ENCODE data around the gene ATP6V1B1. TPM values are rescaled to one million over a fixed set of nuclear protein-coding genes. Genes with fewer than 3 reads are reported as not detected.

The ATP6V1B1 gene
- total and polyA plus RNA-seq, 2 of the 13 experiments (the other 11 are each of a cell fraction or from before 2014, with no cell fraction given) = 0.58 to 1.6 TPM

DNA sequence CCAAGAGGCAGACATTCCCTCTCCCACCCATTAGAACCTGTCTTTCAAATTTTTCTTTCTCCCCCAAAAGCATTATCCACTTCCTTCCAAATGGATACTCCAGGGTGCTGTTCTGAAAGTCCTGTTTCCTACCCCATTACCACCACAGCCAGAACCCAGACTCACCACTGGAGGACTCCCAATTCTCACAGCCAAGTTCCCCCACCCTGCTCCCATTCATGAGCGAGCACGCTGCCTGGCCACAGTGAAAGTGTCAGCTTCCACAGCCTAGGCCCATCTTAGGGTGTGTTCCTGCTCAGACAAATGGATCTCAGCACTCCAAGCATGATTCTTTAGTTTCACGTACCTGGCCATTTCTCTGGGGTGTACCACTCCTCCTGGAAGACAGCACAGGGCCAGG, 38.9 kb downstream of the ATP6V1B1 start (continued):
- TF ChIP-seq, protein P1, sequence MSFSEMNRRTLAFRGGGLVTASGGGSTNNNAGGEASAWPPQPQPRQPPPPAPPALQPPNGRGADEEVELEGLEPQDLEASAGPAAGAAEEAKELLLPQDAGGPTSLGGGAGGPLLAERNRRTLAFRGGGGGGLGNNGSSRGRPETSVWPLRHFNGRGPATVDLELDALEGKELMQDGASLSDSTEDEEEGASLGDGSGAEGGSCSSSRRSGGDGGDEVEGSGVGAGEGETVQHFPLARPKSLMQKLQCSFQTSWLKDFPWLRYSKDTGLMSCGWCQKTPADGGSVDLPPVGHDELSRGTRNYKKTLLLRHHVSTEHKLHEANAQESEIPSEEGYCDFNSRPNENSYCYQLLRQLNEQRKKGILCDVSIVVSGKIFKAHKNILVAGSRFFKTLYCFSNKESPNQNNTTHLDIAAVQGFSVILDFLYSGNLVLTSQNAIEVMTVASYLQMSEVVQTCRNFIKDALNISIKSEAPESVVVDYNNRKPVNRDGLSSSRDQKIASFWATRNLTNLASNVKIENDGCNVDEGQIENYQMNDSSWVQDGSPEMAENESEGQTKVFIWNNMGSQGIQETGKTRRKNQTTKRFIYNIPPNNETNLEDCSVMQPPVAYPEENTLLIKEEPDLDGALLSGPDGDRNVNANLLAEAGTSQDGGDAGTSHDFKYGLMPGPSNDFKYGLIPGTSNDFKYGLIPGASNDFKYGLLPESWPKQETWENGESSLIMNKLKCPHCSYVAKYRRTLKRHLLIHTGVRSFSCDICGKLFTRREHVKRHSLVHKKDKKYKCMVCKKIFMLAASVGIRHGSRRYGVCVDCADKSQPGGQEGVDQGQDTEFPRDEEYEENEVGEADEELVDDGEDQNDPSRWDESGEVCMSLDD (CRISPR knock-in tag; IDR thresholded peaks at IDR 0.05; ENCODE audit: borderline replicate concordance) = no peak
- TF ChIP-seq, protein P2, sequence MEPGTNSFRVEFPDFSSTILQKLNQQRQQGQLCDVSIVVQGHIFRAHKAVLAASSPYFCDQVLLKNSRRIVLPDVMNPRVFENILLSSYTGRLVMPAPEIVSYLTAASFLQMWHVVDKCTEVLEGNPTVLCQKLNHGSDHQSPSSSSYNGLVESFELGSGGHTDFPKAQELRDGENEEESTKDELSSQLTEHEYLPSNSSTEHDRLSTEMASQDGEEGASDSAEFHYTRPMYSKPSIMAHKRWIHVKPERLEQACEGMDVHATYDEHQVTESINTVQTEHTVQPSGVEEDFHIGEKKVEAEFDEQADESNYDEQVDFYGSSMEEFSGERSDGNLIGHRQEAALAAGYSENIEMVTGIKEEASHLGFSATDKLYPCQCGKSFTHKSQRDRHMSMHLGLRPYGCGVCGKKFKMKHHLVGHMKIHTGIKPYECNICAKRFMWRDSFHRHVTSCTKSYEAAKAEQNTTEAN (CRISPR knock-in tag; conservative IDR thresholded peaks at IDR 0.05) = no peak
- TF ChIP-seq ZNF546 (CRISPR knock-in tag; conservative IDR thresholded peaks at IDR 0.05) = no peak
- TF ChIP-seq, protein P3, sequence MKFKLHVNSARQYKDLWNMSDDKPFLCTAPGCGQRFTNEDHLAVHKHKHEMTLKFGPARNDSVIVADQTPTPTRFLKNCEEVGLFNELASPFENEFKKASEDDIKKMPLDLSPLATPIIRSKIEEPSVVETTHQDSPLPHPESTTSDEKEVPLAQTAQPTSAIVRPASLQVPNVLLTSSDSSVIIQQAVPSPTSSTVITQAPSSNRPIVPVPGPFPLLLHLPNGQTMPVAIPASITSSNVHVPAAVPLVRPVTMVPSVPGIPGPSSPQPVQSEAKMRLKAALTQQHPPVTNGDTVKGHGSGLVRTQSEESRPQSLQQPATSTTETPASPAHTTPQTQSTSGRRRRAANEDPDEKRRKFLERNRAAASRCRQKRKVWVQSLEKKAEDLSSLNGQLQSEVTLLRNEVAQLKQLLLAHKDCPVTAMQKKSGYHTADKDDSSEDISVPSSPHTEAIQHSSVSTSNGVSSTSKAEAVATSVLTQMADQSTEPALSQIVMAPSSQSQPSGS (CRISPR knock-in tag; IDR thresholded peaks at IDR 0.05) = no peak

DNA sequence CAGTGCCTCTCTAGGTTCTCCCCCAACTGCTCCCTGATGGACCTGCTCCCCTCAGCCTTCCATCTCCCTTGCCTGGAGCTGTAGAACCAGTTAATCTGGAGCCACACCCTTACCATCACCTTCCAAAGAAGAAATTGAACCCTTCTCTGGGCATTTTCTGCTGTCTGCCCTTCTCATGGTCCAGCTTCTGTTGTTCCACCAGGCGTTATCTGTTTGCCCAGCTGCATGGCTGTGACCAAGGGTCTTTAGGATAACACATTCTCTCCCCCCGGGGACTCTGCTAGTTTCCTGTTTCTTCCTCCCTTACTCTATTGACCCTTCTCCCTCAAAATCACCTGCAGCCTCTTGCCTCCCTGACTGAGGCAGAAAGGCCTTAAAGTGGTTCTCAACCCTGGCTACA, 39.5 kb downstream of the ATP6V1B1 start:
- no peaks in the 10 kb centered on the region for H3K9me3 ChIP-seq (ENCODE audit: low read length)
- H3K9ac ChIP-seq (ENCODE audit: insufficient read depth, low read depth, low read length) = no peak overlapping the region
- no peak overlapping the region for H3K27ac ChIP-seq (ENCODE audit: extremely low read length, insufficient read depth, low read length)
- no peaks in the 10 kb centered on the region for H3K36me3 ChIP-seq (replicated peaks in 1 of 2; ENCODE audit: control insufficient read depth in 1 of 2, insufficient read depth in 2 of 2, low read length in 2 of 2)
- ATAC-seq (no peak), DNase-seq (ENCODE audit: low spot score) (no peak), FAIRE-seq (no peak)
- ChIA-PET CTCF (ENCODE audit: low intra/inter-chr PET ratio, low total read pairs) (no interaction called here), POLR2A (no interaction called here)
- H3K4me1 ChIP-seq (ENCODE audit: insufficient read depth, low read length) = peaks cover 14% of the 10 kb centered on the region
- H3K4me3 ChIP-seq (replicated peaks in 1 of 3; ENCODE audit: insufficient read depth in 1 of 3, low read depth in 2 of 3, low read length in 3 of 3) = no peak overlapping the region
- H2AFZ ChIP-seq (ENCODE audit: low read length) = no peak overlapping the region
- WGBS (ENCODE audit: low lambda C conversion rate) = 18% methylated on average over 2 of the region's 2 CpGs
- no peak overlapping the region for H3K4me2 ChIP-seq (ENCODE audit: low read depth, low read length)
- no peaks in the 10 kb centered on the region for H3K27me3 ChIP-seq (ENCODE audit: control insufficient read depth in 1 of 2, insufficient read depth in 2 of 2, low read length in 2 of 2)
- intact Hi-C loops (cut with micrococcal nuclease; ENCODE audit: unreplicated experiment) = no loop called here
- no peaks in the 10 kb centered on the region for H3K79me2 ChIP-seq (ENCODE audit: insufficient read depth, low read length)
- no peaks in the 10 kb centered on the region for H4K20me1 ChIP-seq (ENCODE audit: insufficient read depth, low read length)
- TF ChIP-seq ZNF589 (CRISPR knock-in tag; conservative IDR thresholded peaks at IDR 0.05) (no peak), NR1H2 (CRISPR knock-in tag; IDR thresholded peaks at IDR 0.05; ENCODE audit: borderline replicate concordance, low read depth) (no peak)
- BruUV-seq (replicated peaks) = no TSS peak
- in situ Hi-C loops (cut with HindIII; ENCODE audit: extremely low pct_ligation_motif_present, low pct_unique_long_range_greater_than_20kb) = no loop called here

All from HepG2 (cell line).